H1 (cell line): ENCODE results near the gene AGPAT2. TPM values are rescaled to one million over a fixed set of nuclear protein-coding genes. Genes with fewer than 3 reads are reported as not detected.

ENCODE experiments used
- CTCF ChIA-PET: fragments of 300-600 bp; sonication (Branson Sonifier 250); formaldehyde crosslinking; loops from one replicate; lab custom pipeline; 2021; ENCODE audit not compliant: partially characterized antibody; lab: Charles Lee
- POLR2A ChIA-PET: fragments of 300-600 bp; sonication (Branson Sonifier 250); formaldehyde crosslinking; loops from one replicate; lab custom pipeline; 2021; ENCODE audit warnings: inconsistent platforms; ENCODE audit not compliant: partially characterized antibody; lab: Charles Lee
- DNase-seq, 2 experiments: peaks; one replicate each; pipeline versions ENCODE4 v3.0.0 to v3.0.0-alpha.2; 2010 to 2022; ENCODE audit warnings: low spot score in 2 of 2, low read depth in 1 of 2, mixed read lengths in 1 of 2
- FAIRE-seq: peaks from 2 replicates; lab custom pipeline; 2011; peaks lifted over from hg19 to GRCh38; lab: Jason Lieb, UNC
- H2AFZ ChIP-seq: 2 replicates; pipeline ENCODE4 v1.8.1; 2012; ENCODE audit warnings: low read length, inconsistent platforms
- H2AK5ac ChIP-seq: 2 replicates; pipeline ENCODE4 v1.6.1; 2013; ENCODE audit warnings: low read depth, low read length
- H2BK120ac ChIP-seq: replicated peaks from 2 replicates; pipeline ENCODE3; 2013; ENCODE audit warnings: low read depth, low read length, inconsistent platforms
- H2BK12ac ChIP-seq: 2 replicates; pipeline ENCODE4 v1.6.1; 2013; ENCODE audit warnings: low read depth, low read length
- H2BK15ac ChIP-seq: 2 replicates; pipeline ENCODE4 v1.6.1; 2013; ENCODE audit warnings: low read length
- H2BK20ac ChIP-seq: 2 replicates; pipeline ENCODE4 v1.6.1; 2013; ENCODE audit warnings: low read length
- H2BK5ac ChIP-seq: 2 replicates; pipeline ENCODE4 v1.6.1; 2013; ENCODE audit warnings: low read depth, low read length
- H3K14ac ChIP-seq: 2 replicates; pipeline ENCODE4 v1.6.1; 2013; ENCODE audit warnings: inconsistent platforms; ENCODE audit not compliant: insufficient read length
- H3K18ac ChIP-seq: 2 replicates; pipeline ENCODE4 v1.6.1; 2013; ENCODE audit warnings: low read length; ENCODE audit errors: extremely low read depth
- H3K23ac ChIP-seq: 2 replicates; pipeline ENCODE4 v1.6.1; 2013; ENCODE audit warnings: inconsistent platforms; ENCODE audit not compliant: insufficient read length
- H3K23me2 ChIP-seq: 2 replicates; pipeline ENCODE4 v1.6.1; 2013; ENCODE audit warnings: low read depth, low read length
- H3K27ac ChIP-seq: 2 replicates; pipeline ENCODE4 v1.6.1; 2011; ENCODE audit warnings: low read depth, low read length, inconsistent platforms
- H3K27me3 ChIP-seq, 4 experiments: replicated peaks in 1 of 4; 1 replicate in 1 of 4; 2 replicates in 3 of 4; pipeline versions ENCODE4 v1.6.1 to v1.8.1; 2011 to 2013; ENCODE audit warnings: low read length in 3 of 4, mild to moderate bottlenecking in 3 of 4, inconsistent platforms in 2 of 4, mixed read lengths in 2 of 4, moderate library complexity in 1 of 4; ENCODE audit not compliant: control insufficient read depth in 3 of 4, insufficient read depth in 3 of 4; ENCODE audit errors: extremely low read depth in 1 of 4
- H3K36me3 ChIP-seq, 4 experiments: 2 replicates each; pipeline versions ENCODE4 v1.6.1 to v1.8.1; 2011 to 2013; ENCODE audit warnings: mild to moderate bottlenecking in 4 of 4, low read length in 3 of 4, moderate library complexity in 2 of 4, control low read depth in 1 of 4, inconsistent platforms in 1 of 4; ENCODE audit not compliant: insufficient read depth in 4 of 4, control insufficient read depth in 2 of 4
- H3K4ac ChIP-seq: replicated peaks from 2 replicates; pipeline ENCODE3; 2013; ENCODE audit warnings: low read length, low read depth, mixed read lengths, inconsistent platforms; ENCODE audit not compliant: insufficient read length
- H3K4me1 ChIP-seq, 4 experiments: replicated peaks in 1 of 4; 1 replicate in 1 of 4; 2 replicates in 3 of 4; pipeline versions ENCODE4 v1.6.1 to v1.8.1; 2011 to 2013; ENCODE audit warnings: low read length in 3 of 4, inconsistent platforms in 2 of 4, mixed read lengths in 1 of 4; ENCODE audit not compliant: insufficient read depth in 4 of 4, control insufficient read depth in 3 of 4
- H3K4me2 ChIP-seq, 2 experiments: 2 replicates each; pipeline versions ENCODE4 v1.6.1 to v1.8.1; 2011 to 2013; ENCODE audit warnings: low read depth in 2 of 2, low read length in 2 of 2, control low read depth in 1 of 2, inconsistent platforms in 1 of 2, mild to moderate bottlenecking in 1 of 2; ENCODE audit not compliant: insufficient read depth in 1 of 2
- H3K4me3 ChIP-seq, 4 experiments: fragments of 200-600, 300-600 bp in 1 of 4; sonication (generic), shearing (Covaris generic), sonication (Bioruptor Twin) in 1 of 4; 2 replicates each; pipeline versions ENCODE4 v1.5.1 to v1.8.1; 2011 to 2016; ENCODE audit warnings: low read length in 4 of 4, low read depth in 3 of 4, control low read depth in 2 of 4, inconsistent platforms in 2 of 4, mild to moderate bottlenecking in 2 of 4, mixed read lengths in 1 of 4, moderate library complexity in 1 of 4; ENCODE audit not compliant: insufficient read depth in 2 of 4; ENCODE audit errors: extremely low read depth in 1 of 4
- H3K56ac ChIP-seq: replicated peaks from 2 replicates; pipeline ENCODE3; 2013; ENCODE audit warnings: low read depth, mild to moderate bottlenecking, mixed read lengths, low read length, inconsistent platforms; ENCODE audit not compliant: insufficient read length
- H3K79me1 ChIP-seq: 2 replicates; pipeline ENCODE4 v1.6.1; 2013; ENCODE audit warnings: low read depth, low read length, control low read depth
- H3K79me2 ChIP-seq, 2 experiments: 2 replicates each; pipeline versions ENCODE4 v1.6.1 to v1.8.1; 2012 to 2013; ENCODE audit warnings: low read length in 2 of 2, mild to moderate bottlenecking in 2 of 2, inconsistent platforms in 1 of 2; ENCODE audit not compliant: insufficient read depth in 2 of 2, control insufficient read depth in 1 of 2
- H3K9ac ChIP-seq, 4 experiments: replicated peaks in 1 of 4; 1 replicate in 1 of 4; 2 replicates in 3 of 4; pipeline versions ENCODE4 v1.6.1 to v1.8.1; 2011 to 2013; ENCODE audit warnings: low read depth in 3 of 4, low read length in 3 of 4, control low read depth in 2 of 4, mild to moderate bottlenecking in 2 of 4, moderate library complexity in 2 of 4, inconsistent platforms in 1 of 4; ENCODE audit errors: extremely low read depth in 1 of 4
- H3K9me3 ChIP-seq, 2 experiments: 2 replicates each; pipeline versions ENCODE4 v1.6.1 to v1.8.1; 2012 to 2013; ENCODE audit warnings: mild to moderate bottlenecking in 2 of 2, moderate library complexity in 2 of 2, control low read depth in 1 of 2, inconsistent platforms in 1 of 2, low read depth in 1 of 2, low read length in 1 of 2, mixed read lengths in 1 of 2; ENCODE audit not compliant: insufficient read depth in 2 of 2
- H4K20me1 ChIP-seq, 2 experiments: replicated peaks in 1 of 2; 2 replicates each; pipeline versions ENCODE3 to v1.8.1; 2011 to 2013; ENCODE audit warnings: inconsistent platforms in 2 of 2, low read length in 2 of 2, mild to moderate bottlenecking in 1 of 2; ENCODE audit not compliant: insufficient read depth in 2 of 2, control insufficient read depth in 1 of 2
- H4K5ac ChIP-seq: 2 replicates; pipeline ENCODE4 v1.6.1; 2013; ENCODE audit warnings: low read length, low read depth, mixed read lengths, inconsistent platforms; ENCODE audit not compliant: insufficient read length
- H4K8ac ChIP-seq: 2 replicates; pipeline ENCODE4 v1.8.0; 2013; ENCODE audit warnings: mild to moderate bottlenecking, moderate library complexity, low read length, inconsistent platforms; ENCODE audit not compliant: insufficient read depth; ENCODE audit errors: extremely low read depth
- H4K91ac ChIP-seq: replicated peaks from 2 replicates; pipeline ENCODE3; 2013; ENCODE audit warnings: low read length, mixed read lengths, inconsistent platforms; ENCODE audit not compliant: insufficient read length
- SP1 ChIP-seq: IDR thresholded peaks from 2 replicates; pipeline ENCODE4 v1.6.1; 2011; ENCODE audit warnings: low read depth, low read length
- WGBS, 2 experiments: shearing (Covaris generic) in 1 of 2; methylation state at CpG; one replicate each; pipeline versions ENCODE4 v1.1.6 to v1.1.7; 2013 to 2015; ENCODE audit warnings: low lambda C conversion rate in 2 of 2, mixed read lengths in 2 of 2, inconsistent platforms in 1 of 2, low coverage in 1 of 2, missing lambda C conversion rate in 1 of 2; ENCODE audit not compliant: insufficient replicate concordance in 2 of 2, insufficient coverage in 1 of 2, insufficient read length in 1 of 2; ENCODE audit errors: extremely low coverage in 1 of 2, missing lambda C conversion rate in 1 of 2; 5-methylcytosine and 5-hydroxymethylcytosine counted together
- polyA plus RNA-seq, 7 experiments: library from polyadenylated mRNA; depleted of rRNA in 3 of 7; stranded (reverse) in 5 of 7; unstranded in 2 of 7; fragments of >200 nt in 5 of 7; fragments of 200-250 nt in 2 of 7; gene quantifications; 1 replicate in 5 of 7; 2 replicates in 1 of 7; 4 replicates in 1 of 7; pipeline versions ENCODE4 v1.2.1 to v1.2.3, GENCODE V29; 2011 to 2013; ENCODE audit warnings: missing spikeins in 2 of 7, mixed read lengths in 2 of 7
- total RNA-seq: library from RNA; stranded (reverse); fragmentation: NEBNext Ultra II Directional; extraction: Animal tissue kit (Norgen Biotek cat#: 25700); gene quantifications from 2 replicates; pipeline ENCODE4 v1.2.1, GENCODE V29; 2021

The AGPAT2 gene
- total and polyA plus RNA-seq, 2 of the 8 experiments (the other 6 are each of a cell fraction or from before 2014, with no cell fraction given): 31.6 to 37.6 TPM

GRCh38 chr9:136667214-136667939 is 19.9 kb downstream of the AGPAT2 start:
- CTCF ChIA-PET: interaction anchor here (0.9 to 2.4 kb wide), 8 partner anchors 8 to 225 kb away, joined by 3 to 11 read pairs (median 6); no protein-coding TSS in a partner anchor
- no peak overlapping the region for H3K27ac ChIP-seq

More at GRCh38 chr9:136667214-136667939, 19.9 kb downstream of the AGPAT2 start:
- no peaks in the 10 kb centered on the region for H3K79me1 ChIP-seq
- H3K23ac ChIP-seq: no peak overlapping the region
- H2BK20ac ChIP-seq: no peak overlapping the region
- H2AK5ac ChIP-seq: no peak overlapping the region
- H3K9ac ChIP-seq: no peak overlapping the region
- H3K79me2 ChIP-seq: no peaks in the 10 kb centered on the region
- no peak overlapping the region for H2AFZ ChIP-seq
- FAIRE-seq (no peak), DNase-seq (no peak)
- POLR2A ChIA-PET: interaction anchor here (1.5 kb wide), 1 partner anchor 10 kb away, joined by 3 read pairs; no protein-coding TSS in a partner anchor
- H3K27me3 ChIP-seq: no peaks in the 10 kb centered on the region; a peak in 2 of 7 replicates
- H3K4me2 ChIP-seq: no peak overlapping the region
- no peak overlapping the region for H3K18ac ChIP-seq
- H3K23me2 ChIP-seq: no peaks in the 10 kb centered on the region; the same call in 1 of the 2 replicates
- H4K5ac ChIP-seq: no peak overlapping the region
- no peaks in the 10 kb centered on the region for H3K36me3 ChIP-seq
- no peak overlapping the region for H4K91ac ChIP-seq
- H2BK5ac ChIP-seq: no peak overlapping the region
- no peaks in the 10 kb centered on the region for H3K9me3 ChIP-seq
- H2BK12ac ChIP-seq: no peak overlapping the region
- H3K4me3 ChIP-seq: no peak overlapping the region
- no peak overlapping the region for H3K14ac ChIP-seq
- peaks cover 0 to 9% of the 10 kb centered on the region in 2 experiments for H4K20me1 ChIP-seq
- peaks cover 0 to 4% (median 2%) of the 10 kb centered on the region in 4 experiments; a peak in 4 of 7 replicates for H3K4me1 ChIP-seq
- H3K56ac ChIP-seq: no peak overlapping the region
- H2BK15ac ChIP-seq: no peak overlapping the region
- no peak overlapping the region for H3K4ac ChIP-seq
- WGBS, 2 experiments: 90% methylated on average over 20 of the region's 21 CpGs; no CpG with 5 or more reads in 1 of the 2 experiments
- H4K8ac ChIP-seq: no peak overlapping the region; the same call in 1 of the 2 replicates
- H2BK120ac ChIP-seq: no peak overlapping the region
- no peak for TF ChIP-seq SP1
- TF ChIP-seq, all 59 proteins: peak for 0
